ENCODE data around the gene TNRC18.
"Not testable (repeated sequence)": the region's sequence is repeated elsewhere in the genome, so short reads cannot be mapped to it uniquely, and the experiment has no call there.

TNRC18 gene

DNA sequence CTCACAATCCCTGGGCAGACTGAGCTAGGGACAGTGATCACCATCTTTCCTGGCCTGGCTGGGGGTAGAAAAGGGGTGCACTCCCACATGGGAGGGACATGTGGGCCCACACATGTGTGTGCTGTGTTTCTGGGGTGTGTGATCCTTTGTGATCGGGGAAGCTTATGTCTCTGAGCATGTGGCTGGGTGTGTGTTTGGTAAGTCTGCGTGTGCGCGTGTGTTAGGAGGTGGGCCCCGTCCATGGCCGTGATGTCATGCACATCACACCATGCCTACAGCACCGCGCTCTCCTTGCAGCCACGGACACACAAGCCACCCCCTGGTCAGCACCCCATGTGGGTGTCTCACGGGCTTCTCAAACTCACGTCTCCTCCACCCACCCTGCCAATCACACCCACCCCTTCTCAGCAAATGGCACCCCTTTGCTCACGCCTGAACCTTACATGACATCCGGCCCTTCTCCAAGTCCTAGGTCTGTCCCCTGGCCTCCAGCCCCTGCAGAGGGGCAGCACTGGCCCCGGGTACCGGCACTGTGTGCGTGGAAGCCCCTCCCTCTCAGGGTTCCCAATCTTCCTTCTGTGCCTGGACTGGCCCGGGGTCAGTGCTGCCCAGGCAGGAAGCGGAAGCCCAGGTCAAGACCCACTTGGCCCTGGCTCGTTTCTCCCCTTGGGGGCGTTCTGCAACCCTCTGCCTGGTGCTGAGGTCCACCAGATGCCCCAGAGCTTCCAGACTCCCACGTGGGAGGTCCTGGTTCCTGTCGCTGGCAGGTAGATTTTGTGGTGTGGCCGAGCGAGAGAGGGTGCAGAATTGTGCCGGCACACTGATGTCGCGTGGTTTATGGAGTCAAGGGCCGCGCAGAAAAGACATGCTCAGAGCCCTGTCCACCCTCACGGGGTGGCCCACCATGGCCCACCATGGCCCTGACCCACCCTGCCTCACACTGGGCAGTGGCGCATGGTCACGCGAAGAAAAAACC lies 128.3 kb downstream of the TNRC18 start:
- in situ Hi-C loops (cut with HindIII; ENCODE audit: low sequenced_read_pairs), result no loop called here
- no peak for DNase-seq (ENCODE audit: low read depth, low spot score)
- TF ChIP-seq, protein P1, sequence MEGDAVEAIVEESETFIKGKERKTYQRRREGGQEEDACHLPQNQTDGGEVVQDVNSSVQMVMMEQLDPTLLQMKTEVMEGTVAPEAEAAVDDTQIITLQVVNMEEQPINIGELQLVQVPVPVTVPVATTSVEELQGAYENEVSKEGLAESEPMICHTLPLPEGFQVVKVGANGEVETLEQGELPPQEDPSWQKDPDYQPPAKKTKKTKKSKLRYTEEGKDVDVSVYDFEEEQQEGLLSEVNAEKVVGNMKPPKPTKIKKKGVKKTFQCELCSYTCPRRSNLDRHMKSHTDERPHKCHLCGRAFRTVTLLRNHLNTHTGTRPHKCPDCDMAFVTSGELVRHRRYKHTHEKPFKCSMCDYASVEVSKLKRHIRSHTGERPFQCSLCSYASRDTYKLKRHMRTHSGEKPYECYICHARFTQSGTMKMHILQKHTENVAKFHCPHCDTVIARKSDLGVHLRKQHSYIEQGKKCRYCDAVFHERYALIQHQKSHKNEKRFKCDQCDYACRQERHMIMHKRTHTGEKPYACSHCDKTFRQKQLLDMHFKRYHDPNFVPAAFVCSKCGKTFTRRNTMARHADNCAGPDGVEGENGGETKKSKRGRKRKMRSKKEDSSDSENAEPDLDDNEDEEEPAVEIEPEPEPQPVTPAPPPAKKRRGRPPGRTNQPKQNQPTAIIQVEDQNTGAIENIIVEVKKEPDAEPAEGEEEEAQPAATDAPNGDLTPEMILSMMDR (IDR thresholded peaks at IDR 0.05; ENCODE audit: low read depth, low read length), result no peak
- H3K4me3 ChIP-seq (ENCODE audit: low read depth, low read length), result no peak overlapping the region

DNA sequence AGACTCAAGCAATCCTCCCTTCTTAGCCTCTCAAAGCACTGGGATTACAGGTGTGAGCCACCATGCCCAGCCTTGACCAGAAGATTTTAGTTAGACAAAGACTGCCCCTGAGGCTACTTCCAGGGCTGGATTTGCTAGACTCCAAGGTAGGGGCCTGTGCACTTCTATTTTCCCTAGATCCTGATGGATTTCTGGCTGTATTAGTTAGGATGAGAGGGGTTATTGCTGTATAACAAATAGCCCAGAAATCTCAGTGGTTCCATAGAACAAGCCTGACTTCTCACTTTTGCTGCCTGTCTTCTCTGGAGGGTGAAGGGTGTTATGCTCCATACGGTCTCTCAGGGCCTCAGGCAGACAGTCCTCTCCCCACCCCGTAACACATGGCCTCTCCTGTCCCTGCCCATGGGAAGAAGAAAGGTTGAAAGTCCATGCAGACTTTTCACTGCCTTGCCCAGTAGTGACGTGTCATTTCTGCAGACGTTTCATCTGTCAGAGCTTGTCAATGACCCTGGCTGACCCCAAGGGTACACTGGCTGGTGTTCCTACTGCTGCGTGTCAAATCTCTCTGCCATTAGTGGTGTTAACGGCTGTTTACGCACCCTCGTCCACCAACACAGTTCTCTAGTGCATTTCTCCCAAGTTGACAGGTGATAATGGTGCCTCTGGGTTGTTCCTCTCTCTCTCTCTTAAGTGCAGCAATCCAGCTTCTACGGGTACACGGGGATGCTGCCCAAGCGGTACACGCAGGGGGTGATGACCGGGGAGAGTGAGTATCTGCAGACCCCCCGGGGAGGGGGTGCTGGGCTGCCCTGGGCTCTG lies 129.3 kb downstream of the TNRC18 start:
- no peak overlapping the region for H3K4me3 ChIP-seq (ENCODE audit: low read depth, low read length)
- TF ChIP-seq, protein P1 (IDR thresholded peaks at IDR 0.05; ENCODE audit: low read depth, low read length), result no peak
- in situ Hi-C loops (cut with HindIII; ENCODE audit: low sequenced_read_pairs), result no loop called here
- no peak for DNase-seq (ENCODE audit: low read depth, low spot score)

DNA sequence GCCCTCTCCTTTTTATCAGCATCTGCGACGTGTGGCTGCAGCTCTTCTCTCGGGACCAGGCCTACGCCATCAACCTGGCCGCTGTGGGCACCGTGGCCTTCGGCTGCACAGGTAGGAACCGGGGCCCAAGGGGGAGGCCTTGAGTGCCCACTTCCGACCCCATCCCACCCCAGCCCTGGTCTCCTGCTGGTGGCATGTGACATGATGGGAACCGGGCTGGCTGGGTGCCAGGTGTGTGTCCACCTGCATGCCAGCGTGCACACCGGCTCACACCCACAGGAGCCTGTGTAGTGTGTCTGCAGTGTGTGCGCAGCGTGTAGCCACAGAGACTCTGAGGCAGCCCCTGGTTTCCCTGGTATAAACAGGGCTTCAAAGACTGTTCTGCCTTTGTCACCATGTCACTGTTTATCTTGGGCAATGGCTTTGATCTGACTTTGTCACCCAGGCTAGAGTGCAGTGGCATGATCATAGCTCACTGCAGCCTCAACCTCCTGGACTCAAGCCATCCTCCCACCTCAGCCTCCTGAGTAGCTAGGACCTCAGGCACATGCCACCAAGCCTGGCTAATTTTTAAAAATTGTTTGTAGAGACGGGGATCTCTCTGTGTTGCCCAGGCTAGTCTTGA lies 131.8 kb downstream of the TNRC18 start:
- H3K4me3 ChIP-seq (ENCODE audit: low read depth, low read length); in situ Hi-C loops (cut with HindIII; ENCODE audit: low sequenced_read_pairs); DNase-seq (ENCODE audit: low read depth, low spot score): not testable (repeated sequence)

DNA sequence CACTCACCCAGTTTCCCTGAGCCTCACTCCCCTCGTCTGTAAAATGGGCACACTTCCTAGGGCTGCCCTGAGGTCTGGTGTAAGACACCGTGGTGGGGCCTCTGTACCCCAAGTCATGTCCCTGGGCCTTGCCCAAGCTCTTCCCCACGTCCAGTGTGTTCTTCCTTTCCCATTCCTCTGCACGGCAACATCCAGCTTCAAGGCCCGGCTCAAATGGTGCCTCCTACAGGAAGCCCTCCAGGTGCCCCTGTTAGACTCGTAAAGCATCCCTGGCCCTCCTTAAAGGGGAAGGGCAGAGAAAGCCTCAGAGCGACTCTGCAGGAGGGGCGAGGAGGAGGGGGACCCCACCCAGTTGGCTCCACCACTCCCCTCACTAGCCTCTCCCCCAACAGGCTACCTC lies 132.3 kb downstream of the TNRC18 start:
- DNase-seq (ENCODE audit: low read depth, low spot score), result no peak
- TF ChIP-seq, protein P1 (IDR thresholded peaks at IDR 0.05; ENCODE audit: low read depth, low read length), result no peak
- H3K4me3 ChIP-seq (ENCODE audit: low read depth, low read length), result no peak overlapping the region
- in situ Hi-C loops (cut with HindIII; ENCODE audit: low sequenced_read_pairs), result no loop called here

DNA sequence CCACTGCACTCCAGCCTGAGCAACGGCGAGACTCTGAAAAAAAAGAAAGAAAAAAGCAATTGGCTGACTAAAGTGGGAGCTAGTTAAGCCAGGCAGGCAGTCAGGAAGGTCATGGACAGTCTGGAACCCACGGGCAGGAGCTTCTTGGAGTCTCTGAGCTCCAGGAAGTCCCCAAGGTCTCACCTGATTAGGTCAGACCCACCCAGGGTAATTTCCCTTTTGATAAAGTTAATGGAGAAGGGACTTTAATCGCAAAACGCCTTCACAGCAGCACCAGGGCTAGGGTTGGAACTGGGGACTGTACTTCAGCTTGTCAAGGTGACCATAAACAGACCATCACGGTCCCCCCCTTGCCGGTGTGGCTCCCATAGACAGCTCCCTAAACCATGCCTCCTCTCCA lies 134.3 kb downstream of the TNRC18 start:
- in situ Hi-C loops (cut with HindIII; ENCODE audit: low sequenced_read_pairs), result no loop called here
- no peak overlapping the region for H3K4me3 ChIP-seq (ENCODE audit: low read depth, low read length)
- TF ChIP-seq, protein P1 (IDR thresholded peaks at IDR 0.05; ENCODE audit: low read depth, low read length), result no peak
- no peak for DNase-seq (ENCODE audit: low read depth, low spot score)

DNA sequence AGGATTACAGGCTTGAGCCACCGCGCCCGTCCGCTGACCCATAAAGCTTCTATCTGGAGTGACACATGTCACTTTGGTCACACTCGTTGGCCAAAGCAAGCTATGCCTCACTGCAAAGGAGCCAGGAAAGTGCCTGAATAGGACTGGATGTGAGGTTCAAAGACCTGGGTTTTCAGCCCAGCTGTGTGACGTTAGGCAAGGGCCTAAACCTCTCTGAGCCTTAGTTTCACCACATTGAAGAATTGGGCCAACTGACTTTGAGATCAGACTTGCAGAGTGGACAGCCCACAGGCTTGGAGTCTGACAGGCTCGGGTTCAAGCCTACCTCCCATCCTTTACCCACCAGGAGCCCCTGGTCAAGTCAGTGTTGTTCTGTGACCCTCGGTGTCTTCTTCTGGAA lies 135.1 kb downstream of the TNRC18 start:
- H3K4me3 ChIP-seq (ENCODE audit: low read depth, low read length); DNase-seq (ENCODE audit: low read depth, low spot score); in situ Hi-C loops (cut with HindIII; ENCODE audit: low sequenced_read_pairs): not testable (repeated sequence)

DNA sequence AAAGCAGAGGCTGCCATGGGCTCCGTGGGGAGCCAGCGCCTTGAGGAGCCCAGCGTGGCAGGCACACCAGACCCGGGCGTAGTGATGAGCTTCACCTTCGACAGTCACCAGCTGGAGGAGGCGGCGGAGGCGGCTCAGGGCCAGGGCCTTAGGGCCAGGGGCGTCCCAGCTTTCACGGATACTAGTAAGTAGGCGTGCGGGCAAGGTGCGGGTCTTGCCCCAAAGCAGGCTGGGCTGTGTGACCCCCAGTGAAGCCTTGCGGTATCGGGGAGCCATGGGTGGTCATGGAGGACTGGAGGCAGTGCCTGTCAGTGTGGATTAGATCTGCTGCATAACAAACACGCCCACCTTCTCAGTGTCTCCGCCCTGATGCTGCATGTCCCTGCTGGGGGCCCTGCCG lies 135.8 kb downstream of the TNRC18 start:
- in situ Hi-C loops (cut with HindIII; ENCODE audit: low sequenced_read_pairs), result no loop called here
- DNase-seq (ENCODE audit: low read depth, low spot score), result no peak
- TF ChIP-seq, protein P1 (IDR thresholded peaks at IDR 0.05; ENCODE audit: low read depth, low read length), result no peak
- H3K4me3 ChIP-seq (ENCODE audit: low read depth, low read length), result no peak overlapping the region

DNA sequence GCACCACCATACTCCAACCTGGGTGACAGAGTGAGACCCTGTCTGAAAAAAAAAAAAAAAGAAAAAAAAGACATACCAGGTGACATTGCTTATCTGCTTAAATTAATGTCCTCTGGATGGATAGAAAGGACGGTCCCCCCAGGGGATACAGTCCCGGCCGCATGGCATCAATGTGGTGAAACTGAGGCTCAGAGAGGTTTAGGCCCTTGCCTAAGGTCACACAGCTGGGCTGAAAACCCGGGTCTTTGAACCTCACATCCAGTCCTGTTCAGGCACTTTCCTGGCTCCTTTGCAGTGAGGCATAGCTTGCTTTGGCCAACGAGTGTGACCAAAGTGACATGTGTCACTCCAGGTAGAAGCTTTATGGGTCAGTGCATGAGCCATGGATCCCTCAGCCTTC lies 136.3 kb downstream of the TNRC18 start:
- DNase-seq (ENCODE audit: low read depth, low spot score); in situ Hi-C loops (cut with HindIII; ENCODE audit: low sequenced_read_pairs): not testable (repeated sequence)

More for the DNA sequence above, 136.3 kb downstream of the TNRC18 start:
- not testable (repeated sequence) for H3K4me3 ChIP-seq (ENCODE audit: low read depth, low read length)
